WI38 (cell line): ENCODE results near the gene PABPN1.
A peak's percentile ranks its signal among the peaks of the same experiment; 100 is the strongest.

Experiments used
- H3K4me3 ChIP-seq: 2 replicates; pipeline ENCODE4 v1.5.1; 2011; ENCODE audit warnings: low read depth, mild to moderate bottlenecking, control low read depth, low read length
- TF ChIP-seq, protein P1 (sequence below): IDR thresholded peaks from 2 replicates; pipeline ENCODE4 v1.5.1; 2012; ENCODE audit warnings: low read depth, mild to moderate bottlenecking, control low read depth, low read length

Gene PABPN1

DNA sequence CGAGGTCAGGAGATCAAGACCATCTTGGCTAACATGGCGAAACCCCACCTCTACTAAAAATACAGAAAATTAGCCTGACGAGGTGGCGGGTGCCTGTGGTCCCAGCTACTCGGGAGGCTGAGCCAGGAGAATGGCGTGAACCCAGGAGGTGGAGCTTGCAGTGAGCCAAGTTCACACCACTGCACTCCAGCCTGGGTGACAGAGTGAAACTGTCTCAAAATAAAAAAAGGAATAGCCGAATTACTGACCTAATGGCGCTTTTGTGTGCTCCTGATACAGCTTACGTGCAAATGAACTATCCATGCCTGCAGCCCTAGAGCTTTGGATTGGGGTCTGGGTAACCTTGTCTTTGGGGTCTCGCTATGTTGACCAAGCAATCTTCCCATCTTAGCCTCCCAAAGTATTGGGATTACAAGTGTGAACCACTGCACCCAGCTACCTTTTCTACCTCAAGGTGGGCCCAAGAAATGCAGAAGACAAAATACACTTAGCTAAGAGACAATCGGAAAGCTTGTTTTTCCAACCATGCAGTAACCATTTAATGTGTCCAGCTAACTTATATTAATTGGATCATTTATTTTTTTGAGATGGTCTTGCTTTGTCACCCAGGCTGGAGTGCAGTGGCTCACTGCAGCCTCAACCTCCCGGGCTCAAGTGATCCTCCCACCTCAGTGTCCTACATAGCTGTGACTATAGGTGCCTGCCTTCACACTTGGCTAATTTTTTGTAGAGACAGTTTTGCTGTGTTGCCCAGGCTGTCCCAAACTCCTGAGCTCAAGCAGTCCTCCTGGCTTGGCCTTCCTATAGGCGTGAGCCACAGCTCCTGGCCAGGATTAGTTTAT lies 5.5 kb downstream of the PABPN1 start:
- no peak overlapping the region for H3K4me3 ChIP-seq
- TF ChIP-seq, protein P1, sequence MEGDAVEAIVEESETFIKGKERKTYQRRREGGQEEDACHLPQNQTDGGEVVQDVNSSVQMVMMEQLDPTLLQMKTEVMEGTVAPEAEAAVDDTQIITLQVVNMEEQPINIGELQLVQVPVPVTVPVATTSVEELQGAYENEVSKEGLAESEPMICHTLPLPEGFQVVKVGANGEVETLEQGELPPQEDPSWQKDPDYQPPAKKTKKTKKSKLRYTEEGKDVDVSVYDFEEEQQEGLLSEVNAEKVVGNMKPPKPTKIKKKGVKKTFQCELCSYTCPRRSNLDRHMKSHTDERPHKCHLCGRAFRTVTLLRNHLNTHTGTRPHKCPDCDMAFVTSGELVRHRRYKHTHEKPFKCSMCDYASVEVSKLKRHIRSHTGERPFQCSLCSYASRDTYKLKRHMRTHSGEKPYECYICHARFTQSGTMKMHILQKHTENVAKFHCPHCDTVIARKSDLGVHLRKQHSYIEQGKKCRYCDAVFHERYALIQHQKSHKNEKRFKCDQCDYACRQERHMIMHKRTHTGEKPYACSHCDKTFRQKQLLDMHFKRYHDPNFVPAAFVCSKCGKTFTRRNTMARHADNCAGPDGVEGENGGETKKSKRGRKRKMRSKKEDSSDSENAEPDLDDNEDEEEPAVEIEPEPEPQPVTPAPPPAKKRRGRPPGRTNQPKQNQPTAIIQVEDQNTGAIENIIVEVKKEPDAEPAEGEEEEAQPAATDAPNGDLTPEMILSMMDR, result no peak

DNA sequence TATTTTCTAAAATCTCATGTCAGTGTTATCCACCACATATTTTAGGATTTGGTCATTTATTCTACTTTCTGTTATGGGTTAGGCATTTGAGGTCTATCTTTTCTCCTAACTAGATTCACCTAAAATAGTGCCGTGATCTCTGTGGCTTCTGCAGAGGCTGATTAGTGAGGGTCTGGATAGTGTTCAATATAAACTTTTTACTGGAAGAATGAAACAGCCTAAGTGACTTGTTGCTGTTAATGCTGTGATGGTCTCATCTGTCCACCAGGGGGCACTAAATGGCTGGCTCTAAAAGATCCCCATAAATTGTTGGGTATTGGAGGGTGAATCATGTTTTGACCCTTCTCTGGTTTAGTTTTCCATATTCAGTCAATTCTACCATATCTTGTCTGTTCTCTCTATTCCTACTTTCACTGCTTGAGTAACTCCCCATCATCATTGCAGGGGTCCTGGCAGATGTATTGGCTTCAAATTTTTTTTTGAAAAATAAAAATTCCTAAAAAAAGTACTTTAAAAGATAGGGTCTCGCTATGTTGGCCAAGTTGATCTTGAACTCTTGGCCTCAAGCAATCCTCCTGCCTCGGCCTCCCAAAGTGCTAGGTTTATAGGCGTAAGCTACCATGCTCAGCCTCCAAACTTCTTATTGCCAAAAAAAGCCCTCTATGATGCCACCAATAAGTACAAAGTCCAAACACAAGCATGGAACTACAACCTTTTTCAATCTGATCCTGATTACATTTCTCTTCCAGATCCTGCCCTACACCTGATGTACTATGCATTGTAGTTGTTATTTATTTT lies 6.9 kb downstream of the PABPN1 start:
- TF ChIP-seq, protein P1, result peak; percentile 64
- H3K4me3 ChIP-seq, result no peak overlapping the region

DNA sequence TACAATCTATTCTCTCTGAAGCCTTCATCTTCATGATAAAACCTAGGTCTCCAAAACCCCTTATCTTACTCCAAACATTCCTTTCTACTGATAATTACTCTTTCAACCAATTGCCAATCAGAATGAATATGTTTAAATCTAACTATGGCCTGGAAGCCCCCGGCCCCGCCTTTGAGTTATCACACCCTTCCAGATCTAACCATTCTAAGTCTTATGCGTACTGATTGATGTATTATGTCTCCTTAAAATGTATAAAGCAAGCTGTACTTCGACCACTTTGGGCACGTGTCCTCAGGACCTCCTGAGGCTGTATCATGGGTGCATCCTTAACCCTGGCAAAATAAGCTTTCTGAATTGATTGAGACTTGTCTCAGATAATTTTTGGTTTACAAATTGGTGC lies 14.4 kb downstream of the PABPN1 start:
- TF ChIP-seq, protein P1, result no peak

DNA sequence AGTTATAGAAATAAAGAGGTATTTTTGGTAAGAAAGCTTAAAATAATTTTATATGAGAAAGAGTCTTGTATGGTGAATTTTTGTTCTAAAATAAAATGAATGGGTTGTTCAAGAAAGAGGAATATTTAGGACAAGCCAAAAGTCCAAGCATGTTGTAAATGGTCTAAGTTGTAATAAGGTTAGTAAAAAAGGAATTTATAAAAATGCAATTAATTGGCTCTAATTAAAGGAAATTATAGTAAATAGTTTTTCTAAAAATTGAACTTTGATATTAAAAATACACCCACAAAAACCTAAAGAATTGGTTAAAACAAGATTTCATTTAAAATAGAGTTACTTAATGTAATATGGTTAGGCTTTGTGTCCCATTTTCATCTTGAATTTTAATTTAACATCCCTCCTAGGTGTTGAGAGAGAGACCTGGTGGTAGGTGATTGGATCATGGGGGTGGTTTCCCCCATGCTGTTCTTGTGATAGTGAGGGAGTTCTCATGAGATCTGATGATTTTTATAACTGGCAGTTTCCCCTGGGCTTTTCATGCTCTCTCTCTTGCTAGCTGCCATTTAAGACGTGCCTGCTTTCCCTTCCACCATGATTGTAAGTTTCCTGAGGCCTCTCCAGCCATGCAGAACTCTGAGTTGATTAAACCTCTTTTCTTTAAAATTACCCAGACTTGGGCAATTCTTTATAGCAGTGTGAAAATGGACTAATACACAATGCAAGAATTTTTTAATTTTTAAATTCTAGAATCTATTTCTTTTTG lies 18.4 kb downstream of the PABPN1 start:
- H3K4me3 ChIP-seq, result no peak overlapping the region
- TF ChIP-seq, protein P1, result no peak

More for the DNA sequence above, 14.4 kb downstream of the PABPN1 start:
- no peak overlapping the region for H3K4me3 ChIP-seq

DNA sequence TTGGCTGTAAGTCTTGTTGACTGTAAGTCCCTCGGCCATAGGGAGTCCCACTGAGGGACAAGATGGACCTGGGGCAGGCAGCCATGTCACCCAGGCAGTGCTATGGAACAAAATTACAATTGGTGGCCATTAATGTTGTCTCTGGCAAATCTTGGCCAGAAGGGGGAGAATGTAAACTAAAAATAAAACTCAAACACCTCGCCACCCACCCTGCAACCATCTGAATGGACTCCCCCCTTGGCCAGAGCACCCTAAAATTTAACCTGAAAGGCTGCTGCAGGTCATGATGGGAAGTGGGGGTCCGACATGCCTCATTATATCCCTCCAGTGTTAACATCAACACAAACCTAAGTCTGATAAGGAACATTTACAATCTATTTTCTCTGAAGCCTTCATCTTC lies 23.2 kb downstream of the PABPN1 start:
- TF ChIP-seq, protein P1, result no peak
- no peak overlapping the region for H3K4me3 ChIP-seq

DNA sequence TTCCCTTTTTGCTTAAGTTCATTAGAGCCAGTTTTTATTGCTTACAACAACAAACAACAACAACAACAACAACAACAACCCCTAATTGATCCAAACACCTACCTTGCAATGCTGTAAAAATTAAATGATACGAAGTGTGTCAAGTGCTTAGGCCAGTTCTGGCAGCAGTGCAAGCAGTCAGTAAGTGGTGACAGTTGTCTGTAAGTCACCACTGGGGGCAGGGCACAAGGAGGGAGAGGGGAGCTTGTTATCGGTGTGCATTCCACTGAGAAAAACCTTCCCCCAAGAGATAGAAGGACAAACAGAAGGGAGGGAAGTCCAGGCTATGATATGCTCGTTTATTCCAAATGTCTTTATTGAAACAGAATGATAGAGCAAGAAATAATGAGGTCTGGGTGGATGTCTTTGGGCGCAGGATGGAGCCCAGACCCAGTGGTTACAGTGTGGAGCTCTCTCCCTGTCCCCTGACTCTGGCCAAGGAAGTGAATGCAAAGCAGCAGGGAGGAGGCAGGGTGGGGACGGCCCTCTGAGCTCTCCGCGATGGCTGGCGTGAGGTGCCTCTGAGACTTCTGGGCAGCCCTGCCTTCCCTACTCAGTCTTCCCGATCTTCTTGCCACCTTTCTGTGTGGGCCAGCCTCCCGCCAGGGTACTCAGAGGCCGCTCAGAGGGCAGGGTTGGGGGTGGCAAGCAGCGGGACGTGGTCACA lies 24.9 kb downstream of the PABPN1 start:
- TF ChIP-seq, protein P1, result no peak
- no peak overlapping the region for H3K4me3 ChIP-seq
